ENCODE data around the gene TRH. TPM values are rescaled to one million over a fixed set of nuclear protein-coding genes. Genes with fewer than 3 reads are reported as not detected.
A peak's percentile ranks its signal among the peaks of the same experiment; 100 is the strongest.

Gene TRH
- total and polyA plus RNA-seq, 9 of the 15 experiments (the other 6 are each of a cell fraction or from before 2014, with no cell fraction given), result not detected

DNA sequence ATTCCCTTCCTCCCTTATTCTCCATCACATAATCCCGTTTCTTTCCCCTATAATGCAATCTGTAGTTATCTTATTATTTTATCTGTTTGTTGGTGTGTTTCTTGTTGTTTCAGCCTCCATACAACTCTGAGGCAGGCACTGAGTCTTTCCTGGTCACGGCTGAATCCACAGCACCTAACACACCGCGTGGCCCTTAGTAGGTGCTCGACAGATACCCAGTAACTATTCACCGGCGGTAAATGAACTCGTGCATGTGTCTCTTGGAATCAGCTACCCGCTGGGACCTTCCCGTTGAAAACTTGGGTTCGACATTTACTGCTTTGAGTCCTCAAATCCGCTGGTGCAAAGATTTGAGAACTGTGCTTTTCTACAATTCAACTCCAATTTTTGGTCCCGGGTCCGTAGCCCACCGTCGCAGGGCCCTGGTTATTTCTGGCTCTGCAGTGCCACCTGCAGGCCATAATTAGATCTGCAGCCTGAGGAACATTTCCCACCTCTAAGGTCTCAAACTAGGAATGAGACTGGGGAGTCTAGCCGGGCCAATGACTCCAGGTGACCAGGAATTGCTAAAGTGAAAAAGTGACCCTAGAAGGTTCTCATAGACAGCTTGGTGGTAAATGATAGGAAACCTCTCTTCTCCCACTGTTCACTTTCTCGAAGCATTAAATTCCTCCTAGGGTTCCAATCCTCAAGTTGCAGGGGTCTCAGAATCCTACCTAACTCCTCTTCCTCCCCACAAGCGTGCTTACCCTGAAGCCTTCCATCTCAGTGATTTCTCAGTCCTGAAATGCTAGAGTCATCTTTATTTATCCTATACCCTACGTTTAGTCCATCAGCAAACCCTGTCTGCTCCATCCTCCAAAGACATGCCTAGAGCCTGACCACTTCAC is 40.0 kb upstream of the TRH start (continued):
- TF ChIP-seq, protein P1, sequence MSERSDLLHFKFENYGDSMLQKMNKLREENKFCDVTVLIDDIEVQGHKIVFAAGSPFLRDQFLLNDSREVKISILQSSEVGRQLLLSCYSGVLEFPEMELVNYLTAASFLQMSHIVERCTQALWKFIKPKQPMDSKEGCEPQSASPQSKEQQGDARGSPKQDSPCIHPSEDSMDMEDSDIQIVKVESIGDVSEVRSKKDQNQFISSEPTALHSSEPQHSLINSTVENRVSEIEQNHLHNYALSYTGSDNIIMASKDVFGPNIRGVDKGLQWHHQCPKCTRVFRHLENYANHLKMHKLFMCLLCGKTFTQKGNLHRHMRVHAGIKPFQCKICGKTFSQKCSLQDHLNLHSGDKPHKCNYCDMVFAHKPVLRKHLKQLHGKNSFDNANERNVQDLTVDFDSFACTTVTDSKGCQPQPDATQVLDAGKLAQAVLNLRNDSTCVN (CRISPR knock-in tag; IDR thresholded peaks at IDR 0.05), result no peak
- TF ChIP-seq MGA (IDR thresholded peaks at IDR 0.05) (peak; percentile 37; the same call in 1 of the 2 replicates), REST (IDR thresholded peaks at IDR 0.05; ENCODE audit: borderline replicate concordance) (peak; percentile 68; the same call in 1 of the 2 replicates), REST (CRISPR knock-in tag; IDR thresholded peaks at IDR 0.05; ENCODE audit: low read depth) (no peak)

Data from K562 (cell line).